Measurements from ENCODE around the gene ANKRD16. TPM values are rescaled to one million over a fixed set of nuclear protein-coding genes. Genes with fewer than 3 reads are reported as not detected.

The ANKRD16 gene
- total RNA-seq, 1 donor from 2014 or later, result 6.2 TPM

DNA sequence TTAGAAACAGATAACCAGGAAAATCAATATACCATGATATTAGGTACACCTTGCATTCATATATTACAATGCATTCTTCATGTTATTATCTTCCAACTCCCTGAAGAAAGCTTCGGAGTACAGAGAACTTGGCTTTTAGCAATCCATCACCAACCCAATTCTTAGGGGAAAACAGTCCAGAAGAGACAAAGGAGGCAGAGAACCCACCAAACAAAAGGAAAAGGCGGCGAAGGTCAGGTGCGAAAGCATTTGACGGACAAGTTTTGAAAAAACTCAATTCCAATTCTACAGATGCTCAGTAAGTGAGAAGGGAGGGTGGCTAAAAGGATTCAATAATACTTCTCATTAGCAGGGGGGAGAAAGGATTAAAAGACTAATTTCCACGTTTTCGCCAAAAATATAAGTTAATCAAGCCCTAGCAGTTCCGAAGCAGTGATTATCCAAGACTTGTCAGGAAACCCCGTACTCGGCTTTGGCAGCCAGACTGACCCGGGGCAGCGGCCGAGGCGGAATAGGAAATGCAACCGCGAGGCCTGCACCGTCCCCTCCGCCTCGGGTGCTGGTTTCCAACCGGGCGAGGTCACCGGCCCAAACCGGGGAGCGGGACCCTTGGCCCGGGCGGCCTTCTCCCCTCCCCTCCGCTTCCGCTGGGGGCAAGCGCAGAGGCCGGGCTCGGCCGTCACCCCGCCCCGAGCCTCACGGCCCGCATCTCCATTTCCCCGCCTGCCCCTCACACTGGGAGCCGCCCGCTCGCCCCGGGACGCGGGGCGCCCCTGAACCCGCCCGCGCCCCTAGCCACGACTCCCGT lies 77.2 kb downstream of the ANKRD16 start:
- intact Hi-C loops (cut with micrococcal nuclease), result loop anchor here (1.0 to 5.0 kb wide), 8 partner anchors 35 to 366 kb away; partner anchors contain the start of genes FBH1, IL15RA, RBM17 and TASOR2

Other genes with a start within 250 kb of the ANKRD16 start
- 9.0 and 9.5 TPM in 2 replicates for gene ASB13, start 223.3 kb downstream of the ANKRD16 start, total RNA-seq
- 62.4 and 63.0 TPM in 2 replicates for gene TASOR2, start 205.1 kb downstream of the ANKRD16 start, total RNA-seq
- 259 and 261 TPM in 2 replicates for gene GDI2, start 76.5 kb downstream of the ANKRD16 start, total RNA-seq
- gene FBH1, start 350 bp upstream of the ANKRD16 start, total RNA-seq, result 66.0 and 69.4 TPM in 2 replicates
- 22.1 and 23.1 TPM in 2 replicates for gene IL15RA, start 87.7 kb upstream of the ANKRD16 start, total RNA-seq
- gene IL2RA, start 172.5 kb upstream of the ANKRD16 start, total RNA-seq, result 239 and 245 TPM in 2 replicates
- 200 and 209 TPM in 2 replicates for gene RBM17, start 199.1 kb upstream of the ANKRD16 start, total RNA-seq